SK-N-SH (cell line): ENCODE results near the gene PDGFB. TPM values are rescaled to one million over a fixed set of nuclear protein-coding genes. Genes with fewer than 3 reads are reported as not detected.

Experiments used
- CTCF ChIA-PET: fragments of 300-600, 350-600 bp; formaldehyde crosslinking; extraction: SDS; loops from one replicate; lab custom pipeline; 2021; lab: Yijun Ruan, JAX
- POLR2A ChIA-PET: fragments of 350-600 bp; sonication (Branson Sonifier 250); formaldehyde crosslinking; extraction: SDS; loops from one replicate; lab custom pipeline; 2020; ENCODE audit warnings: antibody characterized with exemption, inconsistent platforms; lab: Yijun Ruan, JAX
- DNase-seq: peaks from one replicate; pipeline ENCODE4 v3.0.0; 2012
- H2AFZ ChIP-seq: fragments of 200-600 bp; sonication (generic); 2 replicates; pipeline ENCODE4 v1.8.1; 2016; ENCODE audit warnings: antibody characterized with exemption, mild to moderate bottlenecking, low read depth
- H3F3A ChIP-seq: fragments of 200-600 bp; sonication (generic); replicated peaks from 2 replicates; pipeline ENCODE3; 2016; ENCODE audit warnings: antibody characterized with exemption, mild to moderate bottlenecking; ENCODE audit not compliant: insufficient read depth
- H3K27ac ChIP-seq, 2 experiments: fragments of 200-500 bp in 1 of 2; fragments of 200-600 bp in 1 of 2; sonication (Bioruptor generic) in 1 of 2; sonication (generic), shearing (Covaris generic) in 1 of 2; 2 replicates each; pipeline versions ENCODE4 v1.5.1 to v1.6.1; 2014 to 2016; ENCODE audit warnings: low read depth in 2 of 2, inconsistent platforms in 1 of 2, low read length in 1 of 2, mild to moderate bottlenecking in 1 of 2, mixed read lengths in 1 of 2
- H3K27me3 ChIP-seq: fragments of 200-600 bp; sonication (generic), shearing (Covaris generic); 2 replicates; pipeline ENCODE4 v1.6.1; 2016; ENCODE audit warnings: mixed run types; ENCODE audit not compliant: insufficient read depth
- H3K36me3 ChIP-seq, 2 experiments: fragments of 200-500 bp in 1 of 2; fragments of 200-600 bp in 1 of 2; sonication (Bioruptor generic) in 1 of 2; sonication (generic) in 1 of 2; replicated peaks in 1 of 2; 2 replicates each; pipeline versions ENCODE3 to v1.5.1; 2014 to 2016; ENCODE audit warnings: low read length in 1 of 2, mild to moderate bottlenecking in 1 of 2; ENCODE audit not compliant: insufficient read depth in 2 of 2, control insufficient read depth in 1 of 2
- H3K4me1 ChIP-seq, 2 experiments: fragments of 200-500 bp in 1 of 2; fragments of 200-600 bp in 1 of 2; sonication (Bioruptor generic) in 1 of 2; sonication (generic), shearing (Covaris generic) in 1 of 2; 2 replicates each; pipeline versions ENCODE4 v1.5.1 to v1.6.1; 2014 to 2016; ENCODE audit warnings: low read depth in 1 of 2, low read length in 1 of 2, mixed run types in 1 of 2; ENCODE audit not compliant: insufficient read depth in 2 of 2, control insufficient read depth in 1 of 2
- H3K4me2 ChIP-seq: fragments of 200-600 bp; sonication (generic), shearing (Covaris generic); 2 replicates; pipeline ENCODE4 v1.6.1; 2017; ENCODE audit warnings: mixed run types
- H3K4me3 ChIP-seq, 2 experiments: fragments of 200-500 bp in 1 of 2; fragments of 200-600 bp in 1 of 2; sonication (Bioruptor generic) in 1 of 2; sonication (generic), shearing (Covaris generic) in 1 of 2; 2 replicates each; pipeline versions ENCODE4 v1.5.1 to v1.8.1; 2014 to 2016; ENCODE audit warnings: low read depth in 2 of 2, inconsistent platforms in 1 of 2, low read length in 1 of 2, mild to moderate bottlenecking in 1 of 2, mixed read lengths in 1 of 2, moderate library complexity in 1 of 2
- H3K79me2 ChIP-seq: fragments of 200-600 bp; sonication (generic); 2 replicates; pipeline ENCODE4 v1.8.1; 2017; ENCODE audit warnings: mild to moderate bottlenecking; ENCODE audit not compliant: insufficient read depth
- H3K9ac ChIP-seq: fragments of 200-600 bp; sonication (generic); 2 replicates; pipeline ENCODE4 v1.6.1; 2017; ENCODE audit warnings: mixed run types
- H3K9me2 ChIP-seq: fragments of 200-600 bp; sonication (generic); 2 replicates; pipeline ENCODE4 v1.6.1; 2017; ENCODE audit warnings: mixed run types
- H3K9me3 ChIP-seq: fragments of 200-600 bp; sonication (generic); 2 replicates; pipeline ENCODE4 v1.6.1; 2017; ENCODE audit warnings: mixed run types, mild to moderate bottlenecking, moderate library complexity
- H4K20me1 ChIP-seq: fragments of 200-600 bp; sonication (generic); 2 replicates; pipeline ENCODE4 v1.6.1; 2017; ENCODE audit warnings: mild to moderate bottlenecking, mixed run types; ENCODE audit not compliant: insufficient read depth
- EP300 ChIP-seq, 2 experiments: IDR thresholded peaks; 2 replicates each; pipeline versions ENCODE4 v1.4.0 to v1.6.1; 2012; ENCODE audit warnings: borderline replicate concordance in 1 of 2, low read depth in 1 of 2, low read length in 1 of 2
- EZH2phosphoT487 ChIP-seq: fragments of 200-600 bp; sonication (generic); IDR thresholded peaks from 2 replicates; pipeline ENCODE4 v1.6.1; 2017; ENCODE audit warnings: low read depth, mixed run types, mild to moderate bottlenecking, antibody characterized with exemption, moderate library complexity, borderline replicate concordance
- FOXJ3 ChIP-seq: sonication (generic); formaldehyde crosslinking; IDR thresholded peaks from 2 replicates; pipeline ENCODE4 v1.5.1; 2020; ENCODE audit warnings: mild to moderate bottlenecking, missing genetic modification reagents
- FOXM1 ChIP-seq: IDR thresholded peaks from 2 replicates; pipeline ENCODE4 v1.4.0; 2012; ENCODE audit warnings: low read depth, mild to moderate bottlenecking
- GABPA ChIP-seq: IDR thresholded peaks from 2 replicates; pipeline ENCODE4 v1.4.0; 2012; ENCODE audit warnings: low read depth, mild to moderate bottlenecking
- GATA2 ChIP-seq: sonication (generic); formaldehyde crosslinking; IDR thresholded peaks from 2 replicates; pipeline ENCODE4 v1.5.0; 2020; ENCODE audit warnings: mild to moderate bottlenecking, missing genetic modification reagents
- NFIC ChIP-seq: IDR thresholded peaks from 2 replicates; pipeline ENCODE4 v1.4.0; 2012; ENCODE audit warnings: borderline replicate concordance
- RCOR1 ChIP-seq: fragments of 150-350 bp; IDR thresholded peaks from 2 replicates; pipeline ENCODE4 v1.6.1; 2017; ENCODE audit warnings: antibody characterized with exemption, low read length
- SMC3 ChIP-seq: IDR thresholded peaks from 2 replicates; pipeline ENCODE4 v1.6.1; 2012; ENCODE audit warnings: low read depth, low read length, improper control_type of control experiment
- TAF1 ChIP-seq: IDR thresholded peaks from 2 replicates; pipeline ENCODE4 v1.6.1; 2012; ENCODE audit warnings: low read depth, mild to moderate bottlenecking, low read length, moderate library complexity, borderline replicate concordance
- WGBS: methylation state at CpG from one replicate; pipeline ENCODE4 v1.1.6; 2017; ENCODE audit warnings: low lambda C conversion rate; 5-methylcytosine and 5-hydroxymethylcytosine counted together
- polyA plus RNA-seq, 3 experiments: library from polyadenylated mRNA; depleted of rRNA; stranded (reverse); fragments of >200 nt; gene quantifications; 2 replicates each; pipeline ENCODE4 v1.2.3, GENCODE V29; 2012
- TF ChIP-seq, protein P1 (sequence below): IDR thresholded peaks from 2 replicates; pipeline ENCODE4; 2012
- TF ChIP-seq, protein P2 (sequence below): IDR thresholded peaks from 2 replicates; pipeline ENCODE4 v1.4.0; 2012; ENCODE audit warnings: low read depth
- TF ChIP-seq, protein P3 (sequence below): fragments of 150-350 bp; IDR thresholded peaks from 2 replicates; pipeline ENCODE4 v1.6.1; 2017; ENCODE audit warnings: antibody characterized with exemption, low read length, low read depth, borderline replicate concordance
- TF ChIP-seq, protein P4 (sequence below): IDR thresholded peaks from 2 replicates; pipeline ENCODE4 v1.4.0; 2012; ENCODE audit warnings: low read depth, borderline replicate concordance

Gene PDGFB
- polyA plus RNA-seq, 1 of the 3 experiments (the other 2 are of a cell fraction): 0.44 TPM

DNA sequence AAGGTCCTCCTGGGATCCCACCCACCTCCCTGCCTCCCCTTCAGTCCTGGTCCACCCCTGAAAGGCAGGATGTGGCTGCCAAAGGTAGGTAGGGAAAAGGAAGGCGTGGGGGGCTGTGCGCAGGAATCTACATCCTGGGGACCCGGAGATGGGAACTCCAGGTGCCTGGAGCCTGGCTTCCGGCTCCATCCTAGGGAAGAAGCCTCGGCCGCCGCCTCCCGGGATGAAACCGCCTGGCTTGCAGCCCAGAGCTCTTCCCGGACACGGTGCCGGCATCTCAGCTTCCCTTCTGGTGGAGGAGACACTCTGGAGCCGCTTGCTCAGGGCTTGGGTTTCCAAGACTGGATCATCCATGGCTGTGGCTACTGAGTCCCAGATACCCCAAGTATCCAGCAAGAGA is 33.3 kb upstream of the PDGFB start (continued):
- TF ChIP-seq EZH2phosphoT487 (no peak), FOXM1 (no peak), GATA2 (CRISPR knock-in tag) (no peak), NFIC (no peak), RCOR1 (no peak), EP300 (IDR thresholded peaks at IDR 0.05; ENCODE audit: borderline replicate concordance in 1 of 2, low read depth in 1 of 2, low read length in 1 of 2) (no peak), GABPA (no peak)

DNA sequence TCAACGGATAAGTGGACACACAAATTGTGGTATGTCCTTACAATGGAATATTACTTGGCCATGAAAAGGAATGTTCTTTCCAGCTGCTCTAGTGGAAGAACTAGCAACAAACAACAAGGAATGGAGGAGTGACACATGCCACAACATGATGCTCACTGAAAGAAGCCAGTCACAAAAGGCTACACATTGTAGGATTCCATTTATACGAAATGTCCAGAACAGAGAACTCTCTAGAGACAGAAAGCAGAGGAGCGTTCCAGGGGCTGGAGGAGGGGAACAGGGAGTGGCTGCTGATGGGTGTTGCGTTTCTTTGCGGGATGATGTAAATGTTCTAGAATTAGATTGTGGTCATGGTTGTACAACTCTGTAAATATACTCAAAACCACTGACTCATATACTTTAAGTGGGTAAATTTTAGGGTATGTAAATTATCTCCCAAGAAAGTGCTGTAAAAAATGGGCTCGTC is 32.4 kb upstream of the PDGFB start:
- TF ChIP-seq, protein P1, sequence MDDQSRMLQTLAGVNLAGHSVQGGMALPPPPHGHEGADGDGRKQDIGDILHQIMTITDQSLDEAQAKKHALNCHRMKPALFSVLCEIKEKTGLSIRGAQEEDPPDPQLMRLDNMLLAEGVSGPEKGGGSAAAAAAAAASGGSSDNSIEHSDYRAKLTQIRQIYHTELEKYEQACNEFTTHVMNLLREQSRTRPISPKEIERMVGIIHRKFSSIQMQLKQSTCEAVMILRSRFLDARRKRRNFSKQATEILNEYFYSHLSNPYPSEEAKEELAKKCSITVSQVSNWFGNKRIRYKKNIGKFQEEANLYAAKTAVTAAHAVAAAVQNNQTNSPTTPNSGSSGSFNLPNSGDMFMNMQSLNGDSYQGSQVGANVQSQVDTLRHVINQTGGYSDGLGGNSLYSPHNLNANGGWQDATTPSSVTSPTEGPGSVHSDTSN: no peak
- TF ChIP-seq GATA2 (CRISPR knock-in tag) (no peak), TAF1 (no peak), FOXJ3 (CRISPR knock-in tag) (no peak), SMC3 (no peak), NFIC (no peak)
- TF ChIP-seq, protein P2, sequence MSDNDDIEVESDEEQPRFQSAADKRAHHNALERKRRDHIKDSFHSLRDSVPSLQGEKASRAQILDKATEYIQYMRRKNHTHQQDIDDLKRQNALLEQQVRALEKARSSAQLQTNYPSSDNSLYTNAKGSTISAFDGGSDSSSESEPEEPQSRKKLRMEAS: no peak
- TF ChIP-seq, protein P3, sequence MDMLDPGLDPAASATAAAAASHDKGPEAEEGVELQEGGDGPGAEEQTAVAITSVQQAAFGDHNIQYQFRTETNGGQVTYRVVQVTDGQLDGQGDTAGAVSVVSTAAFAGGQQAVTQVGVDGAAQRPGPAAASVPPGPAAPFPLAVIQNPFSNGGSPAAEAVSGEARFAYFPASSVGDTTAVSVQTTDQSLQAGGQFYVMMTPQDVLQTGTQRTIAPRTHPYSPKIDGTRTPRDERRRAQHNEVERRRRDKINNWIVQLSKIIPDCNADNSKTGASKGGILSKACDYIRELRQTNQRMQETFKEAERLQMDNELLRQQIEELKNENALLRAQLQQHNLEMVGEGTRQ: no peak
- TF ChIP-seq, protein P4, sequence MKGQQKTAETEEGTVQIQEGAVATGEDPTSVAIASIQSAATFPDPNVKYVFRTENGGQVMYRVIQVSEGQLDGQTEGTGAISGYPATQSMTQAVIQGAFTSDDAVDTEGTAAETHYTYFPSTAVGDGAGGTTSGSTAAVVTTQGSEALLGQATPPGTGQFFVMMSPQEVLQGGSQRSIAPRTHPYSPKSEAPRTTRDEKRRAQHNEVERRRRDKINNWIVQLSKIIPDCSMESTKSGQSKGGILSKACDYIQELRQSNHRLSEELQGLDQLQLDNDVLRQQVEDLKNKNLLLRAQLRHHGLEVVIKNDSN: no peak
- H3K9ac ChIP-seq: no peak overlapping the region
- no peak overlapping the region for H3K27ac ChIP-seq
- no peaks in the 10 kb centered on the region; a peak in 1 of 4 replicates for H3K4me1 ChIP-seq
- H2AFZ ChIP-seq: no peak overlapping the region
- no peak overlapping the region for H3K4me3 ChIP-seq
- no peaks in the 10 kb centered on the region for H3F3A ChIP-seq
- H3K36me3 ChIP-seq: no peaks in the 10 kb centered on the region
- no peak for DNase-seq
- WGBS: 82% methylated on average over 6 of the region's 6 CpGs
- ChIA-PET CTCF (no interaction called here), POLR2A (no interaction called here)
- H3K27me3 ChIP-seq: no peaks in the 10 kb centered on the region
- H4K20me1 ChIP-seq: no peaks in the 10 kb centered on the region
- no peaks in the 10 kb centered on the region for H3K9me3 ChIP-seq
- H3K9me2 ChIP-seq: no peaks in the 10 kb centered on the region
- no peak overlapping the region for H3K4me2 ChIP-seq
- no peaks in the 10 kb centered on the region for H3K79me2 ChIP-seq
